ENCODE results near the gene NUP54. TPM values are rescaled to one million over a fixed set of nuclear protein-coding genes. Genes with fewer than 3 reads are reported as not detected.

Gene NUP54
- total RNA-seq, 1 donor from 2014 or later: 43.4 TPM

DNA sequence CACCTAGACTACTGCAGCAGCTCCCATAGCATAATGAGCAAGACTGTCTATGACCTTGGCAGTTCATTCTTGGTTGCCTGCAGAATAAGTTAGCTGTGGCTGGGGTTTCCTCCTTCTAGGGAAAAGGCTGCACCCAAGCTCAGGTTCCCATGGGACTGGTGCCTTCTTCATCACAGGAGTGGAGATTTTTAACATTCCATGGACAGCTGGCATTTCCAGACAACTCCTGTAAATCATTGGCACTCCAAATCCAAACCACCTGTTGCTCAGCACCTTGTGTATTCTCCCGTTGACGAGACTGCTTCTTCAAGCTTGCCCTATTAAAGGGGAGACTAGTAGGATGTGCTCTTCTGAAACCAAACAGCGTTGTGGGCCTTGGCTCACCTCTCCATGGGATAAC is 7.8 kb upstream of the NUP54 start:
- DNase-seq: no peak
- Mint-ChIP-seq H3K9me3 (ENCODE audit: unreplicated experiment) (peaks cover 1% of the 10 kb centered on the region), H3K4me3 (ENCODE audit: unreplicated experiment) (no peak overlapping the region), H3K27ac (ENCODE audit: unreplicated experiment) (no peak overlapping the region), H3K36me3 (ENCODE audit: unreplicated experiment) (peaks cover 6% of the 10 kb centered on the region), H3K4me1 (ENCODE audit: low read depth, unreplicated experiment) (peaks cover 2% of the 10 kb centered on the region), H3K27me3 (ENCODE audit: unreplicated experiment) (no peaks in the 10 kb centered on the region)
- TF ChIP-seq CTCF (IDR thresholded peaks at IDR 0.05; ENCODE audit: partially characterized antibody, unreplicated experiment): no peak

DNA sequence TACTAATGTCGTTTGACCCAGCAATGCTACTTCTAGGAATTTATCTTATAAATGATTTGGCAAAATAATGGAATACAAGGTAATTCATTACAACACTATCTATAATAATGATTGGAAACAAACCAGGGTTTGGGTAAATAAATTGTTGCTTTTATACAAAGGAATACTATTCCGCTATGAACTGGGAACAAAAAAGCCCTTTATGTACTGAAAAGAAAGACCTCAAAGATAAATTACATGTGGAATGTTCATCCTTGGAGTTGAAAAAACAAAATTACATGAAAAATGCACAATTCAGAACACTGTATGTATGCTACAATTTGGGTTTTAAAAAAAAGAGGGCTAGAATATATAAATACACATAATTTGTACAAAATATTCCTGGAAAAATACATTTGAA is 5.2 kb upstream of the NUP54 start:
- H3K27me3 Mint-ChIP-seq (ENCODE audit: unreplicated experiment): peaks cover 2% of the 10 kb centered on the region
- no peak for DNase-seq
- no peak overlapping the region for H3K4me3 Mint-ChIP-seq (ENCODE audit: unreplicated experiment)
- peaks cover 6% of the 10 kb centered on the region for H3K9me3 Mint-ChIP-seq (ENCODE audit: unreplicated experiment)
- no peak for TF ChIP-seq CTCF (IDR thresholded peaks at IDR 0.05; ENCODE audit: partially characterized antibody, unreplicated experiment)
- H3K4me1 Mint-ChIP-seq (ENCODE audit: low read depth, unreplicated experiment): peaks cover under 1% of the 10 kb centered on the region
- no peak overlapping the region for H3K27ac Mint-ChIP-seq (ENCODE audit: unreplicated experiment)
- peaks cover 6% of the 10 kb centered on the region for H3K36me3 Mint-ChIP-seq (ENCODE audit: unreplicated experiment)

- TF ChIP-seq CTCF (IDR thresholded peaks at IDR 0.05; ENCODE audit: partially characterized antibody, unreplicated experiment): no peak
- Mint-ChIP-seq H3K9me3 (ENCODE audit: unreplicated experiment) (peaks cover 6% of the 10 kb centered on the region), H3K36me3 (ENCODE audit: unreplicated experiment) (no peaks in the 10 kb centered on the region)
Observed at GRCh38 chr4:76147454-76148141, 599 bp downstream of the NUP54 start.

GRCh38 chr4:76144546-76144945 is 3.7 kb downstream of the NUP54 start:
- Mint-ChIP-seq H3K4me3 (ENCODE audit: unreplicated experiment) (no peak overlapping the region), H3K27ac (ENCODE audit: unreplicated experiment) (no peak overlapping the region), H3K36me3 (ENCODE audit: unreplicated experiment) (no peaks in the 10 kb centered on the region), H3K4me1 (ENCODE audit: low read depth, unreplicated experiment) (peaks cover 2% of the 10 kb centered on the region), H3K27me3 (ENCODE audit: unreplicated experiment) (peaks cover 5% of the 10 kb centered on the region), H3K9me3 (ENCODE audit: unreplicated experiment) (peaks cover 6% of the 10 kb centered on the region)
- no peak for DNase-seq
- TF ChIP-seq CTCF (IDR thresholded peaks at IDR 0.05; ENCODE audit: partially characterized antibody, unreplicated experiment): no peak

More at GRCh38 chr4:76147454-76148141, 599 bp downstream of the NUP54 start:
- Mint-ChIP-seq H3K27me3 (ENCODE audit: unreplicated experiment) (peaks cover 2% of the 10 kb centered on the region), H3K4me1 (ENCODE audit: low read depth, unreplicated experiment) (peaks cover 2% of the 10 kb centered on the region), H3K4me3 (ENCODE audit: unreplicated experiment) (peak overlapping the region; percentile 100), H3K27ac (ENCODE audit: unreplicated experiment) (peak overlapping the region; percentile 82)
- peak; percentile 70 for DNase-seq

- Mint-ChIP-seq H3K4me3 (ENCODE audit: unreplicated experiment) (no peak overlapping the region), H3K27me3 (ENCODE audit: unreplicated experiment) (peaks cover 3% of the 10 kb centered on the region), H3K36me3 (ENCODE audit: unreplicated experiment) (no peaks in the 10 kb centered on the region), H3K27ac (ENCODE audit: unreplicated experiment) (no peak overlapping the region), H3K9me3 (ENCODE audit: unreplicated experiment) (no peaks in the 10 kb centered on the region), H3K4me1 (ENCODE audit: low read depth, unreplicated experiment) (no peaks in the 10 kb centered on the region)
- no peak for DNase-seq
- TF ChIP-seq CTCF (IDR thresholded peaks at IDR 0.05; ENCODE audit: partially characterized antibody, unreplicated experiment): no peak
Observed at GRCh38 chr4:76141241-76141640, 7.0 kb downstream of the NUP54 start.
